Colon (tissue), 2 donors: ENCODE data around the gene NME7.
"Not testable (repeated sequence)": the region's sequence is repeated elsewhere in the genome, so short reads cannot be mapped to it uniquely, and the experiment has no call there.

Experiments
- FAIRE-seq: peaks from 2 replicates; lab custom pipeline; 2012; peaks lifted over from hg19 to GRCh38; lab: Jason Lieb, UNC
- donor health status: control.
- donor health status: control.

Gene NME7

DNA sequence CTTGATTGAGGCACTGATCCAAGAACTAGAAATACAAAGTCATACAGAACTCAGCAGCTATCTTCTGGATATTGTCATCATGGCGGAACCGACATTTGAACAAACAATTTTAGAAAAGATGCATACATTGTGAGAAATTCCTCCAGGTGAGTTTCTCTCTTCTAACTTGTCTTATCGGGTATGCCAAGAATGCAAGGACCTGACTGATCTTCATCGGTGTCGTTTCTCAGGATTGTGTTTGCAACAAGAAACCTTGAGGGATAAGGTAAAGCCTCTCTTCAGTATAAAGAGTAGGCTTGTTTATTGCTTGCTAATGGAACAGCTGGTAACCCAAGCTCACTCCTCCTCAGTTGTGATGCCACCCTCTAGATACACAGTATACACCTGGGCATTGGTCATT lies 62.2 kb downstream of the NME7 start:
- no peak for FAIRE-seq

DNA sequence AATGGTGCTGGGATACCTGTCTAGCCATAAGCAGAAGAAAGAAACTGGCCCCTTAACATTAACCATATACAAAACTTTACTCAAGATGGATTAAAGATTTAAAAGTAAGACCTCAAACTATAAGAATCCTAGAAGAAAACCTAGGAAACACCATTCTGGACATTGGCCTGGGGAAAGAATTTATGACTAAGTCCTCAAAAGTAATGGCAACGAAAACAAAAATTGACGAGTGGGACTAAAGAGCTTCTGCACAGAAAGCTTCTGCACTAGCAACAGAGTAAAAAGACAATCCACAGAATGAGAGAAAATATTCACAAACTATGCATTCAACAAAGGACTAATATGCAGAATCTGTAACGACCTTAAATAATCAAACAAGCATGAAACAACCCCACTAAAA lies 66.7 kb downstream of the NME7 start:
- FAIRE-seq = no peak

DNA sequence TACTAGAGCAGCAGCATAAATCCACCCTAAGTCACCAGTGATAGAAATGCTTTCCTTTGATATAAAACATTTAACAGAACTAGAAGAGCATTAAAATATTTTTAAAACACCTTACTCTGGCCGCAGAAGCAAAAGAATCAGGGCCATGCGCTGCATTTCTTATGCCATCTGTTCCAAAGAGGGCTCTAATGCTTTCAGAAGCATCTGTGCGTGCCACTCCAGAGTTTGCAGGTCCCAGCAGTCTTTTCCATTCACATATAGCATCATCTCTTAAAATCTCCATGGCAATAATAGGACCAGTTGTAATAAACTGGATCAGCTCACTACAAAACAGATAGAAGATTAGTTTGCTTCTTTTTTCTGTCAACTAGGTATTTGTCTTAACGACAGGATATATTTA lies 69.2 kb downstream of the NME7 start:
- FAIRE-seq = no peak

DNA sequence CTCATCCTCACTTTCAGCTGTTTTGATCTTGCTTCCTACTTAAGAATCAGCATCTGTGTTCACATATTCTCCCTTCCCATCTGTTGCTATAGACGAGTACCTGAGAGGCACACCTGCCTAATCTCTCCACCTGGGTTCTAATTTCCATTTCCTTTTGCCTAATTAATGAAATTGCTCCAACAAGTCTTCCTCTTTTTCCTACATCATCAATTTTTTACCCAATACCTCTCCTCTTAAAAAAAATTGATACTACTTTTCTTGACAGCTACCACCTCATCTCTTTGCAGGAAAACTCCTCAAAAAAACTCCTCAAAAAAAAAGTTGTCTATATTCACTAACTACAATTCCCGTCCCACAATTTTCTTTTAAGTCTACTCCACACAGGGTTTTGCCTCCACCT lies 71.8 kb downstream of the NME7 start:
- no peak for FAIRE-seq

DNA sequence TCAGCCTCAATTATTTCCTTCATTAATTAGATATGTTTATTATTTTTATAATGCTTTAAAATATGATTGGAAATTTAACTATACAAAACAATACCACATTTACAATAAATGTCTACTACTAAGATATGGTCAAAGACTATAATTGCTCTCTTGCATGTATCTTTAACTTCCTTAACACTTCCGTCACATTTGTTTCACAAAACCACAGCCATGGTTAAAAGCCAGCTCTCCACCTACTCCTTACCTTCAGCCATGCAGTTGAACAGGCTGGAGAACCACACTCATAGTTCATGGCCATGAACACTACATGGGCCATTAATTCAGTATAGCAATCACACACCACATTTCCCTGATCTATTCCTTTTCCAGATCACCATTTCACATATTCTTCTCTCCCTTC lies 72.2 kb downstream of the NME7 start:
- FAIRE-seq = no peak

DNA sequence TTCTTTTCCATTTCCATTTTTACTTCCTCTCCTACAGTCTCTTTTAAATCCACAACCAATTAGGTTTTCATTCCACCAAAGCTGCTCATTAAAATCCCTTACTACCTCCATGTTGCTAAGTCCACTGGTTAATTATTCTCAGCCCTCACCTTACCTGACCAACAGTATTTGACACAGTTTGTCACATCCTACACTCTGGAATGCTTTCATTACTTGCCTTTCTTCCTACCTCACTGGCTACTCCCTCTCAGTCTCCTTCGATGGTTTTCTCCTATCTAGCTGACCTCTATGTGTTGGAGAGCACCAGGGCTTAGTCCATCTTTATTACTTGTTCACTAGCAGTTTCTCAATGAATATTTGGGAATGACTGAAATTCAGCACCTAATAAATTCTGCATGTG lies 78.6 kb downstream of the NME7 start:
- no peak for FAIRE-seq

DNA sequence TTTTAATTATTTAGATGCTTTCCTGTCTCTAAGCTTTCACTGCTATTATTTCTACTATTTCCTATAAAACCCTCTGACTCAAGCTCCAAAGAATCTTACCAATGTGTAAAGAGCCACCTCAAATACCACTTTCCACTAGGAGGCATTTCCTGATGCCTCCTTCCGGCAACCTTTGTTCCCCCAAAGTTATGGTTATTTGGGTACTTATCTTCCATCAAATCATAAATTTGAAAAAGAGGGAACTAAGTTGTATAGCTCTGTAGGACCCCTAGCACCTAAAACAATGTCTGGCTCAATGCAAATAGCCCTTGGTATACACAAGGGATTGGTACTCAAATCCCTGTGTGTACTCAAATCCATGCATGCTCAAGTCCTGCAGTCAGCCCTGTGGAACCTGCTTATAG lies 79.6 kb downstream of the NME7 start:
- FAIRE-seq = no peak

DNA sequence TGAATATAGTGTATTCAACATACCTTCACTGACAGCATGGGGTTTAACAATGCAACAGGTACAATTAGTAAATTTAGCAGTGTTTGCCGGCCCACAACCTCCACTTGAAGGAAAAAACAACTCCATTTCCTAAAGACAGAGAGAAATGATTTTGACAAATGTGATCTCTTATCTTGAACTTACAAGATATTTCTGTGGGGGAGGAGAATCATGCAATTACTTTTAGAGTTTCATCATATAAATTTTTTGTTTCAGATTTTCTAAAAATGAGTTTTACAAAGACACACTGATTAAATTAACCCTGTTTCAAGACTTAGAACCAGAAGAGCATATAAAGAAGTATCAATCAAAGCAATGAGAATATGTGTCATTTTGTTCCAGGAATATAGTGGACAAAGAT lies 80.3 kb downstream of the NME7 start:
- FAIRE-seq = no peak

DNA sequence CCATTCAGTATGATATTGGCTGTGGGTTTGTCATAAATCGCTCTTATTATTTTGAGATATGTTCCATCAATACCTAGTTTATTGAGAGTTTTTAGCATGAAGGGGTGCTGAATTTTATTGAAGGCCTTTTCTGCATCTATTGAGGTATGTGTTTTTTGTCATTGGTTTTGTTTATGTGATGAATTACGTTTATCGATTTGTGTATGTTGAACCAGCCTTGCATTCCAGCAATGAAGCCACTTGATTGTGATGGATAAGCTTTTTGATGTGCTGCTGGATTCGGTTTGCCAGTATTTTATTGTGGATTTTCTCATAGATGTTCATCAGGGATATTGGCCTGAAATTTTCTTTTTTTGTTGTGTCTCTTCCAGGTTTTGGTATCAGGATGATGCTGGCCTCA lies 86.0 kb downstream of the NME7 start:
- not testable (repeated sequence) for FAIRE-seq

DNA sequence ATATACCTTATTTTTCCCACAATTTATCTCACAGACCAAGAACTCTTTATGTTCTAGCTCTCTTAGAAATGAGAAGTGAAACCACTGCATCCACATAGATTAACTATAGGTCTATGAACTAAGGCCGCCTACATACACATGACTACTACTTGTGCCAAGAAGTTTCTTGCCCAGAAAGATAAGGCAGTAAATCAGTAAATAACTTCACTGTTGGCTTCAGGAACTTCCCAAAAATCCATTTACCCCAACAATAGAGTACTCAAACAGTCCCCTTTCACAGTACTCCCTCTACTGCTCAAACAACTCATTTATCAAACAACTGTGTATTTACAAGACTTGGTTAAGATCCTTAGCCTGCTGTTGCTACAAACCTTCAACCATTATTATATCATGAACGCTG lies 96.5 kb downstream of the NME7 start:
- no peak for FAIRE-seq

DNA sequence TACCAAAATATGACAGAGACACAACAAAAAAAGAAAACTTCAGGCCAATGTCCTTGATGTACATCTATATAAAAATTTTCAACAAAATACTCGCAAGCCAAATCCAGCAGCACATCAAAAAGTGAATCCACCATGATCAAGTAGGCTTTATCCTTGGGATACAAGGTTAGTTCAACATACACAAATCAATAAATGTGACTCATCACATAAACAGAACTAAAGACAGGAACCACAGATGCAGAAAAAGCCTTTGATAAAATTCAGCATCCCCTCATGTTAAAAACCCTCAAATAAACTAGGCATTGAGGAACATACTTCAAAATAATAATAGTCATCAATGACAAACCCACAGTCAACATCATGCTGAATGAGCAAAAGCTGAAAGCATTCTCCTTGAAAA lies 101.5 kb downstream of the NME7 start:
- no peak for FAIRE-seq

DNA sequence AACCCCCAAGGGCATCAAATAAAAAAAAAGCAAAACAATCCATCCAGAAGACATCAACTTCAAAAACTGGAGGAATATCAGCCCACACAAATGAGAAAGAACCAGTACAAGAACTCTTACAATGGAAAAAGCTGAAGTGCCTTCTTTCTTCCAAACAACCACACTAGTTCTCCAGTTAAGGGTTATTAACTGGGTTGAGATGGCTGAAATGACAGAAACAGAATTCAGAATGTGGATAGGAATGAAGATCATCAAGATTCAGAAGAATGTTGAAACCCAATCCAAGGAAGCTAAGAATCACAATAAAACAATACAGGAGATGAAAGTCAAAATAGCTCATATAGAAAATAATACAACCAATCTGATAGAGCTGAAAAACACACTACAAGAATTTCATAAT lies 104.5 kb downstream of the NME7 start:
- FAIRE-seq = no peak

DNA sequence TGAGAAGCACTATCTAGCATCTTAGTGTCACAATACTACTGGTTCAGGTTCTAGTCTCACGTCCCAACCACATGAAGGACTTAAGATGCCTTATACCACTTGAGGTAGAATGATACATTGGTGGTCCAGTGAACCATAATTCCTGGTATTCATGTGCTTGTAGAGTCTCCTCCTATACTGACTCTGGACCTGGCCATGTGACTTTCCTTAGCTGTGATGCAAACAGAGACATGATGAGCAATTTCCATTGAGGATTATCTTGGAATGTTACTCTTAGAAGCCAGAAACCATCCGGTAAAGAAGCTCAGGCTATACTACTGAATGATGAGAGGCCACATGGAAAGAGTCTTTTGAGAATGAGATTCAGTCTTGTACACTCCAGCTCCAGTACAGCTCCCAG lies 105.7 kb downstream of the NME7 start:
- FAIRE-seq = no peak

DNA sequence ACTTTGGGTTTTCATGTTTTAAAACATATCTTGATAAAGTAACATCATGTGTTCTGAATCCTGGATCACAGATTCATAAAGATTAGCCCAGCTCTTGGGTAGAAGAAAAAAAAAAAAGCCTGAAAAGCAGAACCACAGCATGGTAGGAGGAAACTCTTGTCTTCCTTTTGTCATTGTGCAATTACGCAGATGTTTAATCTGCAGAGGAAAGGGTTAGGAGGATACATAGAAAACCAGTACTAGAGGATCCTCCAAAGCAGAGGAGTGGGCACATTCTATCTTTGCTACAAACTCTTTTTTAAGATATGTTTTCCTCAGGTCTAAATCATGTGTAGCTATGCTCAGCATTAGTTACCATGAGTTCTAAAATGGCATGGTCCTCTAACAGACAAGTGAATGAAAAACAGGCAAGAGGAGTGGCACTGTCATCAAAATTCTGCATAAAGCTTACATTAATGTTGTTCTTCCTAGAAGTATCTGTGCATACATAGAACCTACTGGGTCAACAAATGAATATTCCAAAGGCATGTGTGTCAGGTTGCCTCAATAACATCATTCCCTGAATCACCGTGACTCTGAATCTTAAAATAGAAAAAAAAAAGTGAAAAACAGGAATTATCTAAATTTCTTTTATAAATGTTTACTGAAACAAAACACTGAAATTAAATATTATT lies 107.0 kb downstream of the NME7 start:
- no peak for FAIRE-seq

DNA sequence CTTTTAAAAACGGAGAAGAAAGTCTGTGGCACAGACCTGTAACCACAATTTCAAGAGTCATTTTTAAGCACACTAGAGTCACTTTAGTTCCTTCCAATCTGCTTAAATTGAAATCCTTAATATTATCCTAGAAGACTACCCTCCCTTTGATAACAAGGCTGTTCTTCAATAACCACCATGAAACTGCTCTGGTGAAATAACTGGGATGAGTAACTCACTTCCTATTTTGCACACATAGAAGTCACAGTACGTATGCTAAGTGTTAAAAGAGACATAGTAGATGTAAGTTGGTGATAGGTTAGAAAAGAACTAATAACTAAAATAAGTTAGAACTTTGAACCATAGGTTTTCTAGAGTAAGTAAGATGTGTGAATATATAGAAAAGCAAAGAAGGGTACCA lies 107.8 kb downstream of the NME7 start:
- FAIRE-seq = no peak

DNA sequence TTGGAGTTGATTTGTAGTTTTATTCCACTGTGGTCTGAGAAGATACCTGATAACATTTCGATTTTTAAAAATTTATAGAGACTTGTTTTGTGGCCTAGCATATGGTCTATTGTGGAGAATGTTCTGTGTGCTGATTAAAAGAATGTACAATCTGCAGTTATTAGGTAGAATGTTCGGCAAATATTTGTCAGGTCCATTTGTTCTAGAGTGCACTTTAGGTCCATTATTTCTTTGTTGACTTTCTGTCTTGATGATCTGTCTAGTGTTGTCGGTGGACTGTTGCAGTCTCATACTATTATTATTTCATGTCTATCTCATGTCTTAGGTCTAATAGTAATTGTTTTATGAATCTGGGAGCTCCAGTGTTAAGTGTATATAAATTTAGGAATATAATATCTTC lies 116.8 kb downstream of the NME7 start:
- FAIRE-seq = no peak

DNA sequence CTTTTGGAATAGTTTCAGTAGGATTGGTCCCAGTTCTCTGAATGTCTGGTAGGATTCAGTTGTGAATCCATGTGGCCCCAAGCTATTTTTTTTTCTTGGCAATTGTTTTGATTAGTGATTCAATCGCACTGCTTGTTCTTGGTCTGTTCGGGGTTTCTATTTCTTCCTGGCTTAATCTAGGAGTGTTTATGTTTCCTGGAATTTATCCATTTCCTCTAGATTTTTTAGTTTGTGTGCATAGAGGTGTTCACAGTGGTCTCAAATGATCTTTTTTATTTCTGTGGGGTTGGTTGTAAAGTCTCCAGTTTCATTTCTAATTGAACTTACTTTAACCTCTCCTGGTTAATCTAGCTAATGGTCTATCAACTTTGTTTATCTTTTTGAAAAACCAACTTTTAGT lies 117.6 kb downstream of the NME7 start:
- FAIRE-seq = no peak

DNA sequence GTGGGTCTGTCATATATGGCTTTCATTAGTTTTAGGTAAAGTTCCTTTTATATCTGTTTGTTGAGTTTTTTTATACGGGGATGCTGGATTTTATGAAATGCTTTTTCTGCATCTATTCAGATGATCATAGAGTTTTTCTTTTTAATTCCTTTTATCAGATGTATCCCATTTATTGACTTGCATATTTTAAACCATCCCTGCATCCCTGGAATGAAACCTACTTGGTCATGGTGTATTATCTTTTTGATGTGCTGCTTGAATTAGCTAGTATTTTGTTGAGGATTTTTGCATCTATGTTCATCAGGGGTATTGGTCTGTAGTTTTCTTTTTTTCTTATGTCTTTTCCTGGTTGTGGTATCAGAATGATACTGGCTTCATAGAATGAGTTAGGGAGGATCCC lies 118.0 kb downstream of the NME7 start:
- FAIRE-seq = no peak

DNA sequence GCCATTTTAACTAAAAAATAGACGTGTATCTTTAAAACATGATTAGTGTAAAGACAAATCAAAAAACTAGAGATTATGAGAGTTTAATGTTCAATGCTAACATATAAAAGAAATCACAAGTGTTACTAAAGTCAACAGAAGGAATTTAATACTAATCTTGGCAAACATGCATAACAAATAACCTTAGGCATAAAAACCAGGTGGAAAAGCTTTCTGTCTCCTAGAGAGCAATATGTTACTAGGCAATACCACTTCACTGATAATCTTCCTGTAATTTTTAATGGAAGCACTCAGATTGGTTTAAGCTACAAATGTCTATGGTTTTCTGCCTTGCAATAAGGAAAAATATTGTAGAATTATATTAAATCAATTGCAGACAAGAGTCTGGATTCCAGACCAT lies 121.9 kb downstream of the NME7 start:
- FAIRE-seq = no peak

DNA sequence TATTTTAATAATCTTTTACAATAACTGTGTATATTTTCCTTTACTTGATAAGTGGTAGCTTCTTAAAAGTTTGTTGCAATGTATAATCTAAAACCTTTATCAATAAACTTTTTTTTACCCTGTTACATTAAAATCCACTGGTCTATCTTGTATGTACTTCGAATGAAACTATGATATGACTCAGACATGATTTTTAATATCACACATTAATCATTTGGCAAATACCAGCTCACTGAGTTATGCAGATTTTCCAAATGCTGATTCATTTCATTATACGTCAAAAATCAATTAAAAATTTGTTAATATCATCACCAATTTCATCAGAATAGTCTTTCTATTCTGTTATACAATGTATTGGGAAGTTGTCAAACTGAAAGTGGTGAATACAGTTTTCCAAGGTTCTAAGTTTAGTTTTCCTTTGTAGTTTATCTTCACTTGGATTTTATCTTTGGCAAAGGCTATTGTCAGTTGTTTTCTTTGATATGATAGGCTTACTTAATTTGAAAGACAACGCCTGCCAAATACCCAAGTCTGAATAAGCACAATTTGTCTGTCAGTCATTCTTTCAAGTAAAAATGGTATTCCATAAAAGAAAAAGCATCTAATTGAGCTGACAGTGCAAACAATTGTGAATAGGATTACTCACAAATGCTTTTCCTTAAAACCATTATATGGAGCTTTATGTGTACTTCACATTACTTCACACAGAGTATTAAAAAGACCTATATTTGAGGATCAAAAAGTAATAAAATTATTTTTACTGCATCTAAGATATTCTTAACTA lies 127.0 kb downstream of the NME7 start:
- FAIRE-seq = no peak

DNA sequence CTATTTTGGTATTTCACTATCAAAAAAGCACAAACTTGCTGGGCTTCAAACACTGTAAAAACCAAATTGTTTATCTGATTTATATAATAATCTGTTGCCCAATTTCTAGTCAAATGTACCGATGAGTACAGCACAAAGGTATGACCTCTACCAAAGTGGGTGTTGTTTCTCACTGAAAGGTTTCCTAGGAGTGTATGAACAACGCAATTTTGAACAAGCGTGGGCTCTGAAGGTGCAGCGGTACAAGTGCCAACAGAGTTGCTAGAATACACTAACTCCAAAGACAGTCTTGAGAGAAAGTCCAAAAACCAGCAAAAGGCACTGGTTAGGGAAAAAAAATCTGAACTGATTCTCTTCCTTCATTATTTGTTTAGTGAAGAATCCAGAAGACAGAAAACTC lies 130.7 kb downstream of the NME7 start:
- no peak for FAIRE-seq

DNA sequence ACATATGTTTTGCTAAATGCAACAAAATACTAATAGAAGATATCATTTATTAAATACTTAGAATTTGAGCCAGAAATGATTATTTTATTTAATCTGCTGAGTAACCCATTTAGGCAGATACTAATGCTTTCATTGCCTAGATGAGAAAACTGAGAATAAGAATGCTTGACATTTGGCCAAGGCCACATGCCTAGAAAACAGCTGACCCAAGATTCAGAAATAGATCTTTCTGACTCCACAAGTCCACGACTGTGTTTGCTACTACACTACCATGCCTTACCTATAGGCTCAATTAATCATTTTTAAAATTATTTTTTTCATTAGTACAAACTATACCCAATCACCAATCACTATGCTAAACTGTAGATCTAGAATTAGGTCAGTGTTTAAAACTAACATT lies 131.5 kb downstream of the NME7 start:
- FAIRE-seq = no peak

DNA sequence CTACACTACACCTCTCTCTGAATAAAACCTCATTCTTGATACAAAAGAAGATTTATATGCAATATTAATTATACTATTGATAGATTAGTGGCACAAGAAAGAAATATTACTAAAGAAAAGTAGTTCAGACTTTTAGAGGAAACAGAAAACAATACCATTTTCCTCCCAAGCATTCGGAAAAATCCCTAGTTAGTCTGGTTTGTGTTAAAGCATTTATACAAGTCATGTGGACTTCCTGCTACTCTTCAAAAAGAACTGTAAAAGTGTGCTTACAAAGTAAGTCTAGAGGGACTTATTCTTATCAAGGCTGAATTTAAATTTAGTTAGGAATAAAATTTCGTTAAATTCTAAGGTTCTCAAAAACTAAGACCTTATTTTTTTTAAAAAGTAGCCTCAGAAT lies 132.0 kb downstream of the NME7 start:
- no peak for FAIRE-seq

DNA sequence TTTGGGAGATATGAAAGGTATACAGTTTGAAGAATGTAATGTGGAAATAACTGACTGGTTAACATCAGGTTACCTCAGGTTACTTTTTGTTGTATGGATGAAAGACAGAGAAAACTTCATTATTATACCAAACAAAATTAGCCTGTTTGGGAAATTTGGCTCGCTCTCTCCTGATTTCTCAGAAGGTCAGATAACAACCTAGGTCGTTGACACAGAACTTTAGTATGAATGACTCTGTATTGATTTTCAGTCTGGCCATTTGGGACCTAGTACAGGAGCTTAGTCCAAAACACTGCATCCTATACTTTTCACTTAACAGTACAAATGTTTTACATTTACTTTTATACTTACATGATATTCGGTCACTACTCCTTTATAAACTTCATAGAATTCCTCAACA lies 132.8 kb downstream of the NME7 start:
- FAIRE-seq = no peak
